Measurements from ENCODE around the gene BNIP2. TPM values are rescaled to one million over a fixed set of nuclear protein-coding genes. Genes with fewer than 3 reads are reported as not detected.

Gene BNIP2
- total RNA-seq, 4 donors from 2014 or later: 152 to 270 (median 196) TPM

DNA sequence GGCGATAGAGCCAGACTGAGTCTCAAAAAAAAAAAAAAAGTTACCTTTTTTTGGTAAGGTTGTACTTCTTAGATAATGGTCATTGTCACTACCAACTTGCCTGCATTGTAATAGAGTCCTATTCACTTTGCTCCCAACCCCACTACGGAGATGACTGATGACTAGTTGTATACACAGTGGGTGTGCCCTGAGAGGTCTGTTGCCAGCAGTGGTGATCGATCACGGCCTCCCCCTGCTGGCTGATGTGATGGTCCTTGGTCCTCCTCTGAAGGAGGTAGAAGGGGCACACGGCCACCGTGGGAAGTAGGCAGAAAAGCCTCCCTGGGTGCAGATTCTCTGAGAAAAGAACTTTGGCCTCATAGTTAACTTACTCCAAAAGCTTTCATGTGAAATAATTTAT lies 66.8 kb downstream of the BNIP2 start:
- 23% methylated on average over 6 of the region's 6 CpGs for WGBS
- Histone ChIP-seq H3K27ac (replicated peaks in 1 of 4) (no peak overlapping the region), H3K27me3 (peaks cover 0 to 31% (median 0%) of the 10 kb centered on the region in 4 donors), H3K4me3 (no peak overlapping the region), H3K36me3 (no peaks in the 10 kb centered on the region), H3K4me1 (no peaks in the 10 kb centered on the region), H3K9me3 (no peaks in the 10 kb centered on the region)
- intact Hi-C loops (cut with DNase I): no loop called here
- no peak for DNase-seq (ENCODE audit: extremely low spot score)
- no peak for TF ChIP-seq POLR2AphosphoS5 (IDR thresholded peaks at IDR 0.05)
- TF ChIP-seq, protein P1, sequence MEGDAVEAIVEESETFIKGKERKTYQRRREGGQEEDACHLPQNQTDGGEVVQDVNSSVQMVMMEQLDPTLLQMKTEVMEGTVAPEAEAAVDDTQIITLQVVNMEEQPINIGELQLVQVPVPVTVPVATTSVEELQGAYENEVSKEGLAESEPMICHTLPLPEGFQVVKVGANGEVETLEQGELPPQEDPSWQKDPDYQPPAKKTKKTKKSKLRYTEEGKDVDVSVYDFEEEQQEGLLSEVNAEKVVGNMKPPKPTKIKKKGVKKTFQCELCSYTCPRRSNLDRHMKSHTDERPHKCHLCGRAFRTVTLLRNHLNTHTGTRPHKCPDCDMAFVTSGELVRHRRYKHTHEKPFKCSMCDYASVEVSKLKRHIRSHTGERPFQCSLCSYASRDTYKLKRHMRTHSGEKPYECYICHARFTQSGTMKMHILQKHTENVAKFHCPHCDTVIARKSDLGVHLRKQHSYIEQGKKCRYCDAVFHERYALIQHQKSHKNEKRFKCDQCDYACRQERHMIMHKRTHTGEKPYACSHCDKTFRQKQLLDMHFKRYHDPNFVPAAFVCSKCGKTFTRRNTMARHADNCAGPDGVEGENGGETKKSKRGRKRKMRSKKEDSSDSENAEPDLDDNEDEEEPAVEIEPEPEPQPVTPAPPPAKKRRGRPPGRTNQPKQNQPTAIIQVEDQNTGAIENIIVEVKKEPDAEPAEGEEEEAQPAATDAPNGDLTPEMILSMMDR (IDR thresholded peaks at IDR 0.05): no peak
- TF ChIP-seq EP300 (IDR thresholded peaks at IDR 0.05): no peak
- TF ChIP-seq POLR2A (IDR thresholded peaks at IDR 0.05; ENCODE audit: low read depth): no peak

DNA sequence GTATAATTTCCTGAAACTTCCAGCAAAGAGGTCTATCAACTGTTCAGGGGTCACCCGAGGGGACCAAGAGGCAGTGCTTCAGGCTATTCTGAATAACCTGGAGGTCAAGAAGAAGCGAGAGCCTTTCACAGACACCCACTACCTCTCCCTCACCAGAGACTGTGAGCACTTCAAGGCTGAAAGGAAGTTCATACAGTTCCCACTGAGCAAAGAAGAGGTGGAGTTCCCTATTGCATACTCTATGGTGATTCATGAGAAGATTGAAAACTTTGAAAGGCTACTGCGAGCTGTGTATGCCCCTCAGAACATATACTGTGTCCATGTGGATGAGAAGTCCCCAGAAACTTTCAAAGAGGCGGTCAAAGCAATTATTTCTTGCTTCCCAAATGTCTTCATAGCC lies 70.7 kb downstream of the BNIP2 start:
- no peak for TF ChIP-seq EP300 (IDR thresholded peaks at IDR 0.05)
- TF ChIP-seq POLR2AphosphoS5 (IDR thresholded peaks at IDR 0.05): no peak
- TF ChIP-seq, protein P1 (IDR thresholded peaks at IDR 0.05): no peak
- TF ChIP-seq POLR2A (IDR thresholded peaks at IDR 0.05; ENCODE audit: low read depth): no peak
- 90% methylated on average over 4 of the region's 4 CpGs for WGBS
- no peaks in the 10 kb centered on the region for H3K36me3 ChIP-seq
- H3K9me3 ChIP-seq: no peaks in the 10 kb centered on the region
- no peaks in the 10 kb centered on the region for H3K4me1 ChIP-seq
- H3K4me3 ChIP-seq: no peak overlapping the region
- H3K27me3 ChIP-seq: peaks cover 0 to 46% (median 0%) of the 10 kb centered on the region in 4 donors
- intact Hi-C loops (cut with DNase I): no loop called here
- H3K27ac ChIP-seq (replicated peaks in 1 of 4): no peak overlapping the region
- DNase-seq (ENCODE audit: extremely low spot score): no peak

DNA sequence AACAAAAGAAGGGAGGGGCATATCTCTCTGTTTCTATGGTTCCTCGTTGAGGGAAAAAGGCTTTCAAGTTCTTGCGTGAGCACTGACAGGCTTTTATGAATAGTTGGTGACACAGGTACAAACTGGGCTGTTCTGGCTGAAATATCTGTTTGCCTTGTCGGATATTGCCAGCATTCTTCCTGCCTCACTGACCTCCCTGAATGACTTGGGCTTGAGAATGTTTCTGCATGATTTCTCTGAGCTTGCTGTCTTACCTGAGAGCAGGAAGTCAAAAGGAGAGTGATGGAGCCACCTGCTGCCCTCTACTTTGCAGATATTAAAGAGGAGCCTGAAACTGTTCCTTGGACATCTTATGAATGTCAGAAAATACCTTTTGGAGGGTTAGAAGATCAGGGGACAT lies 72.7 kb downstream of the BNIP2 start:
- H3K36me3 ChIP-seq: no peaks in the 10 kb centered on the region
- no peaks in the 10 kb centered on the region for H3K9me3 ChIP-seq
- DNase-seq (ENCODE audit: extremely low spot score): no peak
- intact Hi-C loops (cut with DNase I): no loop called here
- WGBS: 67% methylated on average over 3 of the region's 3 CpGs
- TF ChIP-seq EP300 (IDR thresholded peaks at IDR 0.05) (no peak), POLR2A (IDR thresholded peaks at IDR 0.05; ENCODE audit: low read depth) (no peak), POLR2AphosphoS5 (IDR thresholded peaks at IDR 0.05) (no peak)
- TF ChIP-seq, protein P1 (IDR thresholded peaks at IDR 0.05): no peak
- H3K27ac ChIP-seq (replicated peaks in 1 of 4): no peak overlapping the region
- H3K4me1 ChIP-seq: no peaks in the 10 kb centered on the region
- H3K27me3 ChIP-seq: peaks cover 0 to 32% (median 0%) of the 10 kb centered on the region in 4 donors
- H3K4me3 ChIP-seq: no peak overlapping the region

DNA sequence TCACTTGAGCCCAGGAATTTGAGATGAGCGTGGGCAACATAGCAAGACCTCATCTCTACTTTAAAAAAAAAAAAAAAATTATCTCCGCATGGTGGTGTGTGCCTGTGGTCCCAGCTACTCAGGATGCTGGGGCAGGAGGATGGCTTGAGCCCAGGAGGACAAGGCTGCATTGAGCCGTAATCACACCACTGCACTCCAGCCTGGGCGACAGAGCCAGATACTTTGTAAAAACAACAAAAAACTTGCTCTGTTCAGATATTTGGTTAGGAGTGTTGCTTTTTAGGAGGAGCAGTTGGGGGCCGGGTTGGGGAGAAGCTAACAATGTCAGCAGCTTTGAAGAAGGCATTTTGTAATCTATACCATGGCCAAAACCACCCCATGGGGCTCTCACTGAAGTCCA lies 73.5 kb downstream of the BNIP2 start:
- Histone ChIP-seq H3K36me3 (no peaks in the 10 kb centered on the region), H3K9me3 (no peaks in the 10 kb centered on the region), H3K27ac (replicated peaks in 1 of 4) (no peak overlapping the region), H3K27me3 (peaks cover 0 to 32% (median 0%) of the 10 kb centered on the region in 4 donors), H3K4me3 (no peak overlapping the region), H3K4me1 (no peaks in the 10 kb centered on the region)
- 90% methylated on average over 5 of the region's 5 CpGs for WGBS
- no peak for DNase-seq (ENCODE audit: extremely low spot score)
- TF ChIP-seq, protein P1 (IDR thresholded peaks at IDR 0.05): no peak
- TF ChIP-seq POLR2A (IDR thresholded peaks at IDR 0.05; ENCODE audit: low read depth) (no peak), EP300 (IDR thresholded peaks at IDR 0.05) (no peak), POLR2AphosphoS5 (IDR thresholded peaks at IDR 0.05) (no peak)
- intact Hi-C loops (cut with DNase I): no loop called here

DNA sequence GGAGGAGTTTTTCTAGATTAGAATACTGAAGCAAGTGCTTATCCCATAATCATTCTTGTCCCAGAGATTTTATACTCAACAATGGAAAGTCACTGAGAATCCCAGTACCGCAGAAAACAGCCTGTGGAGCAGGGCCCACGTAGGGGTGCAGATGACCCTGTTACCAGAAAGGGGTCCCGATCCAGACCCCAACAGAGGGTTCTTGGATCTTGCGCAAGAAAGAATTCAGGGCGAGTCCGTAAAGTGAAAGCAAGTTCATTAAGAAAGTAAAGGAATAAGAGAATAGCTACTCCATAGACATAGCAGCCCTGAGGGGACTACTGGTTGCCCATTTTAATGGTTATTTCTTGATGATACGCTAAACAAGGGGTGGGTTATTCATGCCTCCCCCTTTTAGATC lies 75.0 kb downstream of the BNIP2 start:
- H3K4me3 ChIP-seq: no peak overlapping the region
- peaks cover 0 to 32% (median 0%) of the 10 kb centered on the region in 4 donors for H3K27me3 ChIP-seq
- no peaks in the 10 kb centered on the region for H3K9me3 ChIP-seq
- H3K27ac ChIP-seq (replicated peaks in 1 of 4): no peak overlapping the region
- intact Hi-C loops (cut with DNase I): no loop called here
- no peaks in the 10 kb centered on the region for H3K36me3 ChIP-seq
- no peak for DNase-seq (ENCODE audit: extremely low spot score)
- TF ChIP-seq, protein P1 (IDR thresholded peaks at IDR 0.05): no peak
- TF ChIP-seq EP300 (IDR thresholded peaks at IDR 0.05): no peak
- TF ChIP-seq POLR2A (IDR thresholded peaks at IDR 0.05; ENCODE audit: low read depth): no peak
- no peak for TF ChIP-seq POLR2AphosphoS5 (IDR thresholded peaks at IDR 0.05)
- WGBS: 95% methylated on average over 7 of the region's 7 CpGs
- no peaks in the 10 kb centered on the region for H3K4me1 ChIP-seq
